PC-3 (cell line): ENCODE results near the gene MMP12. TPM values are rescaled to one million over a fixed set of nuclear protein-coding genes. Genes with fewer than 3 reads are reported as not detected.

Source experiments
- ATAC-seq: fragments of 200-7000 bp; cut with Tn5 transposase; 2 replicates; pipeline ENCODE4 v1.9.1; 2020; ENCODE audit warnings: mild to moderate bottlenecking, moderate library complexity
- BruUV-seq: library from RNA; stranded (reverse); fragments of 400-500 nt; replicated peaks from 2 replicates; lab custom pipeline; 2021; lab: Mats Ljungman, UMichigan
- CTCF ChIA-PET: fragments of 300-600 bp; sonication (Branson Sonifier 250); formaldehyde crosslinking; loops from one replicate; lab custom pipeline; 2022; ENCODE audit warnings: antibody characterized with exemption; lab: Charles Lee
- POLR2A ChIA-PET: fragments of 300-600 bp; sonication (Branson Sonifier 250); formaldehyde crosslinking; loops from one replicate; lab custom pipeline; 2022; ENCODE audit warnings: antibody characterized with exemption; ENCODE audit not compliant: unreplicated experiment; lab: Charles Lee
- DNase-seq: peaks from one replicate; pipeline ENCODE4 v3.0.0-alpha.2; 2015
- H2AFZ ChIP-seq: fragments of 300-600 bp; sonication (generic); 2 replicates; pipeline ENCODE4 v1.6.0; 2016; ENCODE audit warnings: antibody characterized with exemption, low read length
- H3F3A ChIP-seq: fragments of 300-600 bp; sonication (generic); one replicate; pipeline ENCODE4 v1.6.0; 2017; ENCODE audit warnings: antibody characterized with exemption, low read length, control low read depth, mild to moderate bottlenecking; ENCODE audit not compliant: unreplicated experiment
- H3K27ac ChIP-seq: fragments of 300-600 bp; sonication (generic); 2 replicates; pipeline ENCODE4 v1.5.1; 2016; ENCODE audit warnings: mild to moderate bottlenecking, low read length
- H3K27me3 ChIP-seq: fragments of 300-600 bp; sonication (generic); 2 replicates; pipeline ENCODE4 v1.6.1; 2016; ENCODE audit warnings: low read length, mixed read lengths
- H3K36me3 ChIP-seq: fragments of 300-600 bp; sonication (generic); 2 replicates; pipeline ENCODE4 v1.6.1; 2016; ENCODE audit warnings: low read depth, mixed run types, low read length, mixed read lengths
- H3K4me1 ChIP-seq: fragments of 300-600 bp; sonication (generic); 2 replicates; pipeline ENCODE4 v1.5.1; 2016; ENCODE audit warnings: low read length; ENCODE audit not compliant: insufficient read depth
- H3K4me2 ChIP-seq: fragments of 300-600 bp; sonication (generic); 2 replicates; pipeline ENCODE4 v1.6.0; 2016; ENCODE audit warnings: low read length
- H3K4me3 ChIP-seq: fragments of 300-600 bp; sonication (generic); 2 replicates; pipeline ENCODE4 v1.5.1; 2016; ENCODE audit warnings: mild to moderate bottlenecking, low read length, mixed read lengths
- H3K79me2 ChIP-seq: fragments of 300-600 bp; sonication (generic); 2 replicates; pipeline ENCODE4 v1.6.1; 2017; ENCODE audit warnings: low read length, mixed read lengths
- H3K9ac ChIP-seq: fragments of 300-600 bp; sonication (generic); 2 replicates; pipeline ENCODE4 v1.6.0; 2016; ENCODE audit warnings: mild to moderate bottlenecking, low read length
- H3K9me2 ChIP-seq: fragments of 300-600 bp; sonication (generic); replicated peaks from 2 replicates; pipeline ENCODE4 v1.6.1; 2016; ENCODE audit warnings: mixed run types, low read length, mixed read lengths
- H3K9me3 ChIP-seq: fragments of 300-600 bp; sonication (generic); 2 replicates; pipeline ENCODE4 v1.6.1; 2016; ENCODE audit warnings: low read length, mixed read lengths
- H4K20me1 ChIP-seq: fragments of 300-600 bp; sonication (generic); 2 replicates; pipeline ENCODE4 v1.6.1; 2016; ENCODE audit warnings: low read length, mixed read lengths
- EZH2 ChIP-seq: fragments of 300-600 bp; sonication (generic); IDR thresholded peaks from one replicate; pipeline ENCODE4 v1.6.1; 2017; ENCODE audit warnings: antibody characterized with exemption, mild to moderate bottlenecking, low read length; ENCODE audit not compliant: unreplicated experiment
- EZH2phosphoT487 ChIP-seq: fragments of 300-600 bp; sonication (generic); IDR thresholded peaks from 2 replicates; pipeline ENCODE4 v1.6.1; 2018; ENCODE audit warnings: mild to moderate bottlenecking, antibody characterized with exemption, low read length, borderline replicate concordance
- intact Hi-C: fragments of 100-400 bp; cut with micrococcal nuclease; formaldehyde crosslinking; loops from 2 replicates; pipeline ENCODE4 v1.9.0; 2023
- total RNA-seq: library from RNA; depleted of rRNA; stranded (reverse); fragments of >200 nt; gene quantifications from 2 replicates; pipeline ENCODE4 v1.2.3, GENCODE V29; 2014
- TF ChIP-seq, protein P1 (sequence below): fragments of 300-600 bp; sonication (generic); conservative IDR thresholded peaks from 2 replicates; pipeline ENCODE4 v1.5.1; 2017; ENCODE audit warnings: antibody characterized with exemption, low read depth, mild to moderate bottlenecking, low read length

MMP12 gene
- total RNA-seq, 1 experiment from 2014 or later, result not detected

DNA sequence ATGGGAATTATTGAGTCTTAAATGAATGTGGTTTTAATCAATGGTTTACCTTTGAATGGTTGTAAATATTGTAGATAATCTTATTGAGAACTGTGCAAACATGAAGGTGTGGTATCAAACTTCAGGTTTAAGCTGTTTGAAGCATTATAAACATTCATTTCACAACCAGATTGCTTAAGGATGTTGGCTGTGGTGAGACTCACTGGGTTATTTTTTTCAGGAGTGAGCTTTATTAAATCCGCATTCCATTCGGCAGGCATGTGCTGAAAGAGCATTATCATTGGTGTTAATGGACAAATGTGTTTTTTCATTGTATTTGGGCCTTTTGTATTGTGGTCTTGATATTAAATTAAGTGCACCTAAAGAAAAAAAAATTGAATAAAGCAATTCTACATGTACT lies 41.1 kb downstream of the MMP12 start:
- Histone ChIP-seq H3K9ac (no peak overlapping the region), H3K9me2 (no peaks in the 10 kb centered on the region), H3F3A (no peaks in the 10 kb centered on the region), H3K27me3 (no peaks in the 10 kb centered on the region), H3K4me2 (no peak overlapping the region), H3K4me3 (no peak overlapping the region), H3K4me1 (peaks cover 21% of the 10 kb centered on the region), H3K9me3 (no peaks in the 10 kb centered on the region), H3K27ac (no peak overlapping the region), H4K20me1 (no peaks in the 10 kb centered on the region), H3K36me3 (no peaks in the 10 kb centered on the region), H3K79me2 (no peaks in the 10 kb centered on the region), H2AFZ (no peak overlapping the region)
- intact Hi-C loops, result no loop called here
- no peak for ATAC-seq
- no peak for DNase-seq
- BruUV-seq, result no TSS peak
- POLR2A ChIA-PET, result no interaction called here
- TF ChIP-seq EZH2phosphoT487, result no peak
- no peak for TF ChIP-seq EZH2
- TF ChIP-seq, protein P1, sequence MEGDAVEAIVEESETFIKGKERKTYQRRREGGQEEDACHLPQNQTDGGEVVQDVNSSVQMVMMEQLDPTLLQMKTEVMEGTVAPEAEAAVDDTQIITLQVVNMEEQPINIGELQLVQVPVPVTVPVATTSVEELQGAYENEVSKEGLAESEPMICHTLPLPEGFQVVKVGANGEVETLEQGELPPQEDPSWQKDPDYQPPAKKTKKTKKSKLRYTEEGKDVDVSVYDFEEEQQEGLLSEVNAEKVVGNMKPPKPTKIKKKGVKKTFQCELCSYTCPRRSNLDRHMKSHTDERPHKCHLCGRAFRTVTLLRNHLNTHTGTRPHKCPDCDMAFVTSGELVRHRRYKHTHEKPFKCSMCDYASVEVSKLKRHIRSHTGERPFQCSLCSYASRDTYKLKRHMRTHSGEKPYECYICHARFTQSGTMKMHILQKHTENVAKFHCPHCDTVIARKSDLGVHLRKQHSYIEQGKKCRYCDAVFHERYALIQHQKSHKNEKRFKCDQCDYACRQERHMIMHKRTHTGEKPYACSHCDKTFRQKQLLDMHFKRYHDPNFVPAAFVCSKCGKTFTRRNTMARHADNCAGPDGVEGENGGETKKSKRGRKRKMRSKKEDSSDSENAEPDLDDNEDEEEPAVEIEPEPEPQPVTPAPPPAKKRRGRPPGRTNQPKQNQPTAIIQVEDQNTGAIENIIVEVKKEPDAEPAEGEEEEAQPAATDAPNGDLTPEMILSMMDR, result no peak
- CTCF ChIA-PET, result no interaction called here

DNA sequence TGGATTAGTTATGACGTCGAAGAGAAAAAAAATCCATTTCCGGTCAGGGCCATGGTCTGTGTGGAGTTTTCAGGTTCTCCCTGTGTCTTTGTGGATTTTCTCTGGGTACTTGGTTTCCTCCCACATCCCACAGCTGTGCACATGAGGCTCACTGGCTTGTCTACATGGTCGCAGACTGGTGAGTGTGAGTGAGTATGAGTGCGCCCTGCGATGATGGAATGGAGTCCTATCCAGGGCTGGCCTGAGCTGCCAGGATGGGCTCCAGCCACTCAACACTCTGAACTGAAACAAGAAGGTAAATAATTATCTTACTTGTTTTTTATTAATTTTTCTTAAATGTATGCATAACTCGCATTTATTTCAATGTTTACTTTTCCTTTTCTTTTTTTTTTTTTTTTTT lies 42.2 kb downstream of the MMP12 start:
- Histone ChIP-seq H3K36me3 (no peaks in the 10 kb centered on the region), H3K27ac (no peak overlapping the region), H3K9ac (no peak overlapping the region), H3K9me3 (no peaks in the 10 kb centered on the region), H3K9me2 (no peaks in the 10 kb centered on the region), H3K79me2 (no peaks in the 10 kb centered on the region), H3K4me1 (peaks cover 21% of the 10 kb centered on the region), H3K27me3 (no peaks in the 10 kb centered on the region), H3K4me3 (no peak overlapping the region), H3K4me2 (no peak overlapping the region), H2AFZ (no peak overlapping the region), H4K20me1 (no peaks in the 10 kb centered on the region), H3F3A (no peaks in the 10 kb centered on the region)
- ChIA-PET POLR2A (no interaction called here), CTCF (no interaction called here)
- intact Hi-C loops, result no loop called here
- ATAC-seq, result no peak
- no peak for DNase-seq
- TF ChIP-seq EZH2phosphoT487 (no peak), EZH2 (no peak)
- TF ChIP-seq, protein P1, result no peak
- no TSS peak for BruUV-seq

GRCh38 chr11:102831489-102832440 lies 43.0 kb downstream of the MMP12 start:
- TF ChIP-seq EZH2, result no peak
- TF ChIP-seq EZH2phosphoT487, result no peak
- H3K4me3 ChIP-seq, result no peak overlapping the region

More at GRCh38 chr11:102831489-102832440, 43.0 kb downstream of the MMP12 start:
- no peak overlapping the region for H3K9ac ChIP-seq
- H3K36me3 ChIP-seq, result no peaks in the 10 kb centered on the region
- no peaks in the 10 kb centered on the region for H3K79me2 ChIP-seq
- peaks cover 21% of the 10 kb centered on the region for H3K4me1 ChIP-seq
- no peak overlapping the region for H2AFZ ChIP-seq
- no peak overlapping the region for H3K4me2 ChIP-seq
- ATAC-seq (no peak), DNase-seq (no peak)
- H4K20me1 ChIP-seq, result no peaks in the 10 kb centered on the region
- POLR2A ChIA-PET, result no interaction called here
- BruUV-seq, result no TSS peak
- H3K27ac ChIP-seq, result no peak overlapping the region
- intact Hi-C loops, result no loop called here
- H3K27me3 ChIP-seq, result no peaks in the 10 kb centered on the region
- CTCF ChIA-PET, result no interaction called here
- no peaks in the 10 kb centered on the region for H3F3A ChIP-seq
- no peaks in the 10 kb centered on the region for H3K9me2 ChIP-seq
- no peaks in the 10 kb centered on the region for H3K9me3 ChIP-seq
